ENCODE results near the gene ARPC3.
"Not testable (repeated sequence)": the region's sequence is repeated elsewhere in the genome, so short reads cannot be mapped to it uniquely, and the experiment has no call there.

The ARPC3 gene

GRCh38 chr12:110420644-110421043 lies 29.5 kb downstream of the ARPC3 start:
- not testable (repeated sequence) for DNase-seq (ENCODE audit: low read depth in 1 of 2, low spot score in 1 of 2)

DNA sequence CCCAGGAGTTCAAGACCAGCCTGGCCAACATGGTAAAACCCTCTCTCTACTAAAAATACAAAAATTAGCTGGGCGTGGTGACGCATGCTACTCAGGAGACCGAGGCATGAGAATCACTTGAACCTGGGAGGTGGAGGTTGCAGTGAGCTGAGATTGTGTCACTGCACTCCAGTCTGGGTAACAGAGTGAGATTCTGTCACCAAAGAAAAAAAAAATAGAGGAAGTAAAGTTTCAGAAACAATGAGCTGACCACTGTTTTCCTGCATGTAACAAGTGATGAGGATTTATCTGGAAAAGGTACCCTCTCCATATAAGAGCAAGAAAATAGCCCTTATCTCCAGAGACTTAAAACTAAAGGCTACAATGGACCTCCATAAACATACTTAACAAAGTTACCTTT lies 33.0 kb downstream of the ARPC3 start:
- not testable (repeated sequence) for DNase-seq (ENCODE audit: low read depth in 1 of 2, low spot score in 1 of 2)

DNA sequence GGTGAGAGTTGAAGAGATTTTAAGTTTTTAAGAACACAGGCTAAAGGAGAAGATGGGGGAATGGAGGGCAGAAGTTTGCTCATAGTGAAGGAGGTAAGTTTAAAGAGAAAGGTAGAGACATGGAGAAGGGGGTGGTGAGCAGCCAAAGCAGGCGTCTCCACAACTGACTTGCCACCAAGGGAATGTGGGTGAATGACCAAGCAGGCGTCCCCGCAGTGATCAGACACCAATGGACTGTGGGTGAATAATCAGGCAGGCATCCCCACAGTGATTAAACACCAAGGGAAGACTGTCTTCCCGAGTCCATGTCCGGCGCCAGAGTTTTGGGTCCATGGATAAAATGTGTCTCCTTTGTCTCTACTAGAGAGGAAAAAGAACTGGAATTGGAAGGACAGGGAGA lies 40.1 kb downstream of the ARPC3 start:
- not testable (repeated sequence) for DNase-seq (ENCODE audit: low read depth in 1 of 2, low spot score in 1 of 2)

DNA sequence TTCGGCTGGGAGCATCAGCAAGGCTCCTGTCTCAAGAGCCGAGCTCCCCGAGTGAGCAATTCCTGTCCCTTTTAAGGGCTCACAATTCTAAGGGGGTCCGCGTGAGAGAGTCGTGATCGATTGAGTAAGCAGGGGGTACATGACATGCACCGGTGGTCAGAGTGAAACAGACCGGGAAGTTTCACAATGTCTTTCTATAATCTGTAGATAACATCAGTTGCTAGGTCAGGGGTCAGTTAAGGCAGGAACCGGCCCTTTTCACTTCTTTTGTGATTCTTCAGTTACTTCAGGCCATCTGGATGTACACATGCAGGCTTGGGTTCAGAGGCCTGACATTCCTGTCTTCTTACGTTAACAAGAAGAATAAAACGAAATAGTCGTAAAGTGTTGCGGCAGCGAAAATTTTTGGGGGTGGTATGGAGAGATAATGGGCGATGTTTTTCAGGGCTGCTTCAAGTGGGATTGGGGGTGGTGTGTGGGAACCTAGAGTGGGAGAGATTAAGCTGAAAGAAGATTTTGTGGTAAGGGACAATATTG lies 44.9 kb downstream of the ARPC3 start:
- not testable (repeated sequence) for DNase-seq (ENCODE audit: low read depth in 1 of 2, low spot score in 1 of 2)

DNA sequence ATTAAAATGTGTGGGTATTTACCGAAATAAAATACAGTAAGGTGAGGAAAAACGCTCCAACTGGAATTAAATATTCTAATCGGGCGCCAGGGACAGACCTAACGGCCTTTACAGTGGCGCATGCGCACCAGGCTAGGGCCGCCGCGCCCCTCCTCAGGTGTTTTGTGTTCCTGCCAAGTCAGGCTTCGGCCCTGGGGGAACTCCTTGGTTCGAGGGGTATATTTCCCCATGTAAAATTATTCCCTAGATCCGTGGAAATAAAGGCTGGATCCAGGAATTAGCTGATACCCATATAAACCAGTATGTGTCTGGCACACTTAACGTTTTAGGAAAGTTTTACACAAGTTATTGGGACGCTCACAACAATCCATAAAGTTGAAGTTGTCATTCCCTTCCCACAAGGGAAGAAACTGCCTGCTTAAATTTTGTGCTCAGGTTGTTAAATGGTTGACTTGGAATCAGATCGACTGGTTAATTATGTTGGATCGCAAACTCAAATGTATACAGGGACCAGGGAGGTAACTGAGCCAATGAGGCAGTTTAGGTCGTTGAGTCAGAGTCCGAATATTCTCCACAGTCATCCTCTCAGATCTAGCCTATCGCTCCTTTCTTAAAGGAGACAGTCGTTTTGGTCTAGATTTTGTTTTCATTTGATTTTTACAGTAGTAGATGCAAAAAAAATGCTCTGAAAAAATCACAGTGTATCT lies 46.0 kb downstream of the ARPC3 start:
- DNase-seq (ENCODE audit: low read depth in 1 of 2, low spot score in 1 of 2): peak; percentile 62 to 67

- DNase-seq (ENCODE audit: low read depth in 1 of 2, low spot score in 1 of 2): peak; percentile 73 to 75
Observed at GRCh38 chr12:110403146-110403975, 46.8 kb downstream of the ARPC3 start, which contains the start of gene ANAPC7. Gene ANAPC7 (minus strand): TSS chr12:110403708. CDS start chr12:110403627, 81 bp downstream.

Data from stimulated activated CD4-positive, alpha-beta T cell treated with anti-CD3 and anti-CD28 coated beads, Interleukin-15, amount 100 ng/mL, for 1 hour (primary cell).